HepG2 (cell line): ENCODE data around the gene CCN2. TPM values are rescaled to one million over a fixed set of nuclear protein-coding genes. Genes with fewer than 3 reads are reported as not detected.
"Not testable (repeated sequence)": the region's sequence is repeated elsewhere in the genome, so short reads cannot be mapped to it uniquely, and the experiment has no call there.

Experiments
- ATAC-seq: fragments of 200-7000 bp; cut with Tn5 transposase; 3 replicates; pipeline ENCODE4 v1.9.1; 2020; ENCODE audit warnings: mild to moderate bottlenecking, moderate library complexity
- BruUV-seq: library from RNA; stranded (reverse); fragments of 400-500 nt; replicated peaks from 2 replicates; lab custom pipeline; 2021; lab: Mats Ljungman, UMichigan
- CTCF ChIA-PET: fragments of 300-600 bp; formaldehyde crosslinking; extraction: SDS; loops from one replicate; lab custom pipeline; 2021; ENCODE audit warnings: low total read pairs, inconsistent platforms, low intra/inter-chr PET ratio; lab: Yijun Ruan, JAX
- POLR2A ChIA-PET: fragments of 350-600 bp; sonication (Branson Sonifier 250); formaldehyde crosslinking; loops from one replicate; lab custom pipeline; 2020; ENCODE audit warnings: antibody characterized with exemption, inconsistent platforms; lab: Yijun Ruan, JAX
- DNase-seq: peaks from one replicate; pipeline ENCODE4 v3.0.0-alpha.2; 2015; ENCODE audit warnings: low spot score
- FAIRE-seq: peaks from 3 replicates; lab custom pipeline; 2011; peaks lifted over from hg19 to GRCh38; lab: Jason Lieb, UNC
- H2AFZ ChIP-seq: one replicate; pipeline ENCODE4 v1.6.1; 2011; ENCODE audit warnings: low read length, inconsistent platforms
- H3K27ac ChIP-seq: fragments of 300-600 bp; 3 replicates; pipeline ENCODE4 v1.8.0; 2011; ENCODE audit warnings: mixed run types, mild to moderate bottlenecking, mixed read lengths, low read length, inconsistent platforms; ENCODE audit not compliant: insufficient read depth; ENCODE audit errors: extremely low read length
- H3K27me3 ChIP-seq, 2 experiments: fragments of 200-600 bp in 1 of 2; 2 replicates in 1 of 2; 3 replicates in 1 of 2; pipeline versions ENCODE4 v1.6.0 to v1.8.0; 2011; ENCODE audit warnings: low read length in 2 of 2, mild to moderate bottlenecking in 2 of 2, moderate library complexity in 2 of 2, inconsistent platforms in 1 of 2; ENCODE audit not compliant: insufficient read depth in 2 of 2, control insufficient read depth in 1 of 2
- H3K36me3 ChIP-seq, 2 experiments: fragments of 200-600 bp in 1 of 2; replicated peaks in 1 of 2; 2 replicates in 1 of 2; 3 replicates in 1 of 2; pipeline versions ENCODE4 v1.5.1 to v1.8.0; 2011; ENCODE audit warnings: low read length in 2 of 2, inconsistent platforms in 1 of 2; ENCODE audit not compliant: insufficient read depth in 2 of 2, control insufficient read depth in 1 of 2
- H3K4me1 ChIP-seq: 2 replicates; pipeline ENCODE4 v1.5.1; 2012; ENCODE audit warnings: low read length, inconsistent platforms; ENCODE audit not compliant: insufficient read depth
- H3K4me2 ChIP-seq: 2 replicates; pipeline ENCODE4 v1.6.0; 2011; ENCODE audit warnings: low read depth, low read length, inconsistent platforms
- H3K4me3 ChIP-seq, 3 experiments: fragments of 200-600 bp in 1 of 3; sonication (generic), shearing (Covaris generic) in 1 of 3; replicated peaks in 1 of 3; 2 replicates each; pipeline ENCODE4 v1.5.1; 2011 to 2016; ENCODE audit warnings: low read length in 3 of 3, inconsistent platforms in 2 of 3, low read depth in 2 of 3, mild to moderate bottlenecking in 2 of 3, control low read depth in 1 of 3, mixed read lengths in 1 of 3; ENCODE audit not compliant: insufficient read depth in 1 of 3
- H3K79me2 ChIP-seq: one replicate; pipeline ENCODE4 v1.6.1; 2011; ENCODE audit warnings: low read length, inconsistent platforms; ENCODE audit not compliant: insufficient read depth
- H3K9ac ChIP-seq: 2 replicates; pipeline ENCODE4 v1.6.0; 2011; ENCODE audit warnings: mild to moderate bottlenecking, low read depth, low read length, inconsistent platforms; ENCODE audit not compliant: insufficient read depth
- H3K9me3 ChIP-seq: 2 replicates; pipeline ENCODE4 v1.5.1; 2012; ENCODE audit warnings: mild to moderate bottlenecking, low read length
- H4K20me1 ChIP-seq: 2 replicates; pipeline ENCODE4 v1.6.0; 2011; ENCODE audit warnings: inconsistent platforms, mild to moderate bottlenecking, low read length, moderate library complexity; ENCODE audit not compliant: insufficient read depth
- ADNP ChIP-seq: sonication (generic); formaldehyde crosslinking; IDR thresholded peaks from 2 replicates; pipeline ENCODE4 v1.4.0; 2020; ENCODE audit warnings: missing genetic modification reagents
- MBD4 ChIP-seq: IDR thresholded peaks from 2 replicates; pipeline ENCODE4 v1.6.1; 2012; ENCODE audit warnings: low read length, inconsistent platforms, borderline replicate concordance
- NCOA1 ChIP-seq: sonication (generic); formaldehyde crosslinking; IDR thresholded peaks from 2 replicates; pipeline ENCODE4 v1.9.0; 2021; ENCODE audit warnings: missing genetic modification reagents
- NR2F6 ChIP-seq, 2 experiments: IDR thresholded peaks; 2 replicates each; pipeline ENCODE4 v1.6.1; 2016; ENCODE audit warnings: antibody characterized with exemption in 1 of 2, mild to moderate bottlenecking in 1 of 2
- TBL1XR1 ChIP-seq: fragments of 150-350 bp; IDR thresholded peaks from 2 replicates; pipeline ENCODE4 v1.6.1; 2014; ENCODE audit warnings: borderline replicate concordance, low read length; ENCODE audit not compliant: partially characterized antibody
- YY1 ChIP-seq: IDR thresholded peaks from 2 replicates; pipeline ENCODE4 v1.6.1; 2011; ENCODE audit warnings: low read length, low read depth, moderate library complexity, mild to moderate bottlenecking; ENCODE audit not compliant: insufficient read depth, insufficient replicate concordance
- WGBS: methylation state at CpG from one replicate; pipeline ENCODE4 v1.1.6; 2017; ENCODE audit warnings: low lambda C conversion rate; 5-methylcytosine and 5-hydroxymethylcytosine counted together
- in situ Hi-C: cut with HindIII; loops from 2 replicates; pipeline ENCODE4 v1.10.0; 2017; ENCODE audit warnings: low pct_unique_long_range_greater_than_20kb; ENCODE audit not compliant: extremely low pct_ligation_motif_present
- intact Hi-C: fragments of 100-400 bp; cut with micrococcal nuclease; formaldehyde crosslinking; loops from one replicate; pipeline ENCODE4 v1.10.0; 2022; ENCODE audit not compliant: unreplicated experiment
- polyA plus RNA-seq, 8 experiments: library from polyadenylated mRNA; depleted of rRNA in 3 of 8; stranded (reverse) in 7 of 8; unstranded in 1 of 8; fragments of >200 nt; fragmentation: Illumina TruSeq in 4 of 8; extraction: Trizol in 4 of 8; gene quantifications; 2 replicates each; pipeline versions ENCODE4 v1.2.1 to v1.2.3, GENCODE V29; 2011 to 2016; ENCODE audit warnings: low read depth in 4 of 8, missing spikeins in 1 of 8, mixed read lengths in 1 of 8; ENCODE audit not compliant: insufficient read depth in 1 of 8
- total RNA-seq, 5 experiments: library from RNA; depleted of rRNA; stranded (reverse); fragments of >200 nt; fragmentation: Illumina TruSeq; extraction: Trizol; gene quantifications; 2 replicates each; pipeline ENCODE4 v1.2.3, GENCODE V29; 2016; ENCODE audit warnings: low read depth in 1 of 5

CCN2 gene
- total and polyA plus RNA-seq, 2 of the 13 experiments (the other 11 are each of a cell fraction or from before 2014, with no cell fraction given) = 34.7 to 316 TPM

GRCh38 chr6:131901326-131901873 lies 49.8 kb downstream of the CCN2 start:
- H2AFZ ChIP-seq, DNase-seq, POLR2A ChIA-PET, ATAC-seq, H3K9ac ChIP-seq, intact Hi-C loops, H3K79me2 ChIP-seq, CTCF ChIA-PET, H3K36me3 ChIP-seq, in situ Hi-C loops, H4K20me1 ChIP-seq, H3K4me3 ChIP-seq, BruUV-seq, FAIRE-seq, H3K27me3 ChIP-seq, H3K27ac ChIP-seq, H3K4me2 ChIP-seq: not testable (repeated sequence)
- Histone ChIP-seq H3K9me3 (peaks cover 19% of the 10 kb centered on the region), H3K4me1 (peaks cover 28% of the 10 kb centered on the region)
- 92% methylated on average over 5 of the region's 5 CpGs for WGBS

DNA sequence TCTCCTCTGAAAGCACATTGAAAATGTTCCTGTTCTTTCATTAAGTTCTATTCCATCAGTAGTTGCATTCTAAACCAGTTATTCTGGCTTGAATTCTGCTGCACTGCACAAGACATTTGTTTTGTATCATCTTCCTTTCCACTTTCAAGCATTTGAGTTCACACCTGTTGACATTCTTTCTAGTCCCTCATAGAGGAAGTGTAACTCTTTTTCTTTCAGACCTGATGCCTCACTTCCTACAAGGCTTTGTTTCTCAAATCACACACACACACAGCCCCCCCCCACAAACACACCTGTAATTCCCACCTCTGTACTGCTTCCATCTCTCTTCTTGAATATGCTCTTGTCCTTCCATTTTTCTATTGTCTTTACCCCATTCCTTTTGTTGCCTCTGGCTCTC lies 50.9 kb downstream of the CCN2 start:
- no peak overlapping the region for H2AFZ ChIP-seq
- ChIA-PET CTCF (no interaction called here), POLR2A (no interaction called here)
- H3K4me1 ChIP-seq = peaks cover 40% of the 10 kb centered on the region
- in situ Hi-C loops = no loop called here
- intact Hi-C loops = no loop called here
- no peak for DNase-seq
- BruUV-seq = no TSS peak
- H3K4me2 ChIP-seq = no peak overlapping the region
- no peaks in the 10 kb centered on the region for H3K36me3 ChIP-seq
- peaks cover 19% of the 10 kb centered on the region for H3K9me3 ChIP-seq
- no peak for FAIRE-seq
- no peak overlapping the region for H3K9ac ChIP-seq
- H3K79me2 ChIP-seq = no peaks in the 10 kb centered on the region
- TF ChIP-seq ADNP (CRISPR knock-in tag) (no peak), MBD4 (no peak), YY1 (no peak), TBL1XR1 (no peak), NCOA1 (CRISPR knock-in tag) (no peak), NR2F6 (IDR thresholded peaks at IDR 0.05) (no peak), NR2F6 (CRISPR knock-in tag; IDR thresholded peaks at IDR 0.05) (no peak)
- TF ChIP-seq, all 625 proteins: peak for 0
- Histone ChIP-seq H3K27me3 (no peaks in the 10 kb centered on the region), H3K27ac (no peak overlapping the region), H4K20me1 (no peaks in the 10 kb centered on the region), H3K4me3 (no peak overlapping the region)
- no peak for ATAC-seq
